Choroid plexus epithelial cell (primary cell): ENCODE results near the gene EARS2.

Experiments used
- DNase-seq: peaks from one replicate; pipeline ENCODE4 v3.0.0-alpha.2; 2010; ENCODE audit warnings: low read depth
- H3K4me3 ChIP-seq: 2 replicates; pipeline ENCODE4 v1.5.1; 2011; ENCODE audit warnings: low read depth, mild to moderate bottlenecking, control low read depth, low read length, moderate library complexity
- CTCF ChIP-seq: conservative IDR thresholded peaks from 2 replicates; pipeline ENCODE4 v1.5.1; 2011; ENCODE audit warnings: low read depth, mild to moderate bottlenecking, control low read depth, inconsistent platforms, low read length, moderate library complexity

Gene EARS2

GRCh38 chr16:23510164-23510914, 46.8 kb downstream of the EARS2 start, which contains the start of gene GGA2:
TSS of gene GGA2 (minus strand) at chr16:23510494. CDS start at chr16:23510411, 83 bp downstream.
- no peak for TF ChIP-seq CTCF
- peak within 1 kb of the TSS; percentile 65 for H3K4me3 ChIP-seq
- peak; percentile 77 for DNase-seq

- H3K4me3 ChIP-seq, result peak overlapping the region; percentile 65
- TF ChIP-seq CTCF, result no peak
- DNase-seq, result peak; percentile 42
Measured at GRCh38 chr16:23509782-23510163, 47.4 kb downstream of the EARS2 start.

- H3K4me3 ChIP-seq, result peak overlapping the region; percentile 65
- no peak for TF ChIP-seq CTCF
- DNase-seq, result no peak
Measured at GRCh38 chr16:23509441-23509754, 47.8 kb downstream of the EARS2 start.

GRCh38 chr16:23508589-23509440, 48.3 kb downstream of the EARS2 start:
- no peak for TF ChIP-seq CTCF
- DNase-seq, result peak; percentile 33
- peak overlapping the region; percentile 65 for H3K4me3 ChIP-seq

GRCh38 chr16:23506606-23506994, 50.5 kb downstream of the EARS2 start:
- no peak for TF ChIP-seq CTCF
- no peak for DNase-seq
- H3K4me3 ChIP-seq, result no peak overlapping the region

GRCh38 chr16:23505671-23506605, 51.2 kb downstream of the EARS2 start:
- H3K4me3 ChIP-seq, result no peak overlapping the region
- peak; percentile 48 for DNase-seq

More at GRCh38 chr16:23505671-23506605, 51.2 kb downstream of the EARS2 start:
- TF ChIP-seq CTCF, result peak; percentile 32
